ENCODE data around the gene TTBK2.
"Not testable (repeated sequence)": the region's sequence is repeated elsewhere in the genome, so short reads cannot be mapped to it uniquely, and the experiment has no call there.

The TTBK2 gene

DNA sequence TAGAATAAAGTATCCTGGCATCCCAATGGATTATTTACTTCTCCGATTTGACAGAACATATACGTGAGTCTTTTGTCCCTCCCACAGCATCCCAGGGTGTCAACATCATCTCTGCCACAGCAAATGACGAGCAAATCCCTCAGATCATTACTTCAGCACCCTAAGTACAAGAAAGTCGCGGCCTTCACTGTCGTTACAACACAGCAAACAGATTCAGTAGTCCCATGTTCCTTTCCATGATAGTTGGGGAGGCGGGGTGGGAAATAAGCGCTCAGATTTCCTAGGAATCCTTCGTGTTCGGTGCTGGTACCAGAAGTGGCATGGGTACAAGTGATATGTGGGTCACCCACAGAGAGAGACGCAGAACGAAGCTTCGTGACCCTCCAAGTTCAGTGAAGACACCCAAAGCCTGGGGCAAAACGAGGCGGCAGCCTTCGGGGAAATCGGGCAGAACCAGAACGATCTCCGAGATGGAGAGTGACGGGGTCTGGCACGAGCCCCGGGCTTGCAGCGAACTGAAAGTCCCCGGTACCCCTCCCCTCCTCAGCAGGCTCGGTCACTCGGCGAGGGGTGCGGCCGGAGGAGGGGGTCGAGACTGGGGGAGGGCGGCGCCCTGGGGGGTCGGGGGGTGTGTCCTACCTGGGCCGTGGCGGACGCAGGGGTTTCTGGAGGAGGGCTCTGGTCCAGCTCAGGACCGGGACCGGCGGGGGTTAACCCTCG lies 619 bp downstream of the TTBK2 start:
- Mint-ChIP-seq H3K4me3 (peak overlapping the region; percentile 96), H3K27ac (peak overlapping the region; percentile 85), H3K4me1 (peaks cover 24% of the 10 kb centered on the region), H3K9me3 (no peaks in the 10 kb centered on the region), H3K36me3 (no peaks in the 10 kb centered on the region), H3K27me3 (no peaks in the 10 kb centered on the region)
- DNase-seq (ENCODE audit: low spot score in 2 of 2) (peak; percentile 5 to 38), ATAC-seq (ENCODE audit: low read depth) (peak; percentile 6)

DNA sequence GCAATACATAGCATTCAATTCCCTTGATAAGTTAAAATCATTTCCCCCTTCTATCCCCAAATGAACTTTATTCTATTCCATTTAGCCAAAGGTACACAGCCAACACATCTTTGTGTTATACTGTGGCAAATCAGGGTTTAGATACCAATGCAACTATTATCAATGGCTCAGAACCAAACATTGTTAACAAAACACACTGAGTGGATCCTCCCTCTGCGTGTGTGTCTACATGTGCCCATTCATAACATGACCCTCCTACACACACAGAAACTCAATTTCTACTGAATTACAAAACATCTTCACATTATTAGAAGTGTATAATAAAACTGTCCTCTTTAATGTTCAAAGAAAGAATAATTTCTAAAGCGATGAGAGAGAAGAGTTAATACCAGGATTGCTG lies 1.3 kb downstream of the TTBK2 start:
- ATAC-seq (ENCODE audit: low read depth) (no peak), DNase-seq (ENCODE audit: low spot score in 2 of 2) (no peak)
- Mint-ChIP-seq H3K27ac (peak overlapping the region; percentile 85), H3K4me3 (peak overlapping the region; percentile 96), H3K27me3 (no peaks in the 10 kb centered on the region), H3K9me3 (no peaks in the 10 kb centered on the region), H3K4me1 (peaks cover 29% of the 10 kb centered on the region), H3K36me3 (no peaks in the 10 kb centered on the region)

DNA sequence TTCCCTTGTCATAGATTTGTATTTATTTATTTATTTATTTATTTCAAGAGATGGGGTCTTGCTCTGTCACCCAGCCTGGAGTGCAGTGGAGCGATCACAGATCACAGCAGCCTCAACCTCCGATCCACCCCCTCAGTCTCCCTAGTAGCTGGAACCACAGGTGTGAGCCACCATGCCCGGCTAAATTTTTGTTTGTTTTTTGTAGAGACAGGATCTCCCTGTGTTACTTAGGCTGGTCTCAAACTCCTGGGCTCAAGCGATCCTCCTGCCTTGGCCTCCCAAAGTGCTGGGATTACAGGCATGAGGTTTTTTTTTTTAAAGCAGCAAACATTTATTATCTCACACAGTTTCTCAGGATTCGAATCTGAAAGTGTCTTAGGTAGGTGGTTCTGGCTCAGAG lies 2.5 kb downstream of the TTBK2 start:
- peaks cover 32% of the 10 kb centered on the region for H3K4me1 Mint-ChIP-seq
- DNase-seq (ENCODE audit: low spot score in 2 of 2) (no peak), ATAC-seq (ENCODE audit: low read depth) (no peak)
- H3K27ac Mint-ChIP-seq, result no peak overlapping the region
- no peaks in the 10 kb centered on the region for H3K9me3 Mint-ChIP-seq
- H3K4me3 Mint-ChIP-seq, result no peak overlapping the region
- no peaks in the 10 kb centered on the region for H3K36me3 Mint-ChIP-seq
- H3K27me3 Mint-ChIP-seq, result no peaks in the 10 kb centered on the region

DNA sequence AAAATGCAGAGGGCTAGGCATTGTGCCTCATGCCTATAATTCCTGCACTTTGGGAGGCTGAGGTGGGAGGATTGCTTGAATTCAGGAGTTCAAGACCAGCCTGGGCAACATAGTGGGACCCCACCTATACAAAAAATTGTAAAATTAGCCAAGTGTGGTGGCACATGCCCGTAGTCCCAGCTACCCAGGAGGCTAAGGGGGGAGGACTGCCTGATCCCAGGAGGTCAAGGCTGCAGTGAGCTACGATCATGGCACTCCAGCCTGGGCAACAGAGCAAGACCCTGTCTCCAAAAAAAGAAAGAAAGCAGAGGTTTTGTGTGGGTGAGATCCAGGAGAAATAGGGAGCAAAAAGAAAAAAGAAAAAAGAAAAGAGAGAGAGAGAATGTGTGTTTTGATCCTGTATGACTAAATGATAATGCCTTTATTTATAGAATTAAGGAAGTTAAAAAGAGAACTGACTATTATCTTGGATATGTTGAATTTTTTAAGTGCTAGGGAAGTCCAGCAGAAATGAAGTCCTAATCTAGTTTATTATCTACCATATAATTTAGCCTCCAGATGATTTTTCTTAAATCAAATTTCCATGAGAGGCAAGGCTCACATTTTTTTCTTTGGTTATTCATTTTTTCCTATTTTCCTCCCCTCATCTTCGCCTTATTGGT lies 4.8 kb downstream of the TTBK2 start:
- no peak overlapping the region for H3K27ac Mint-ChIP-seq
- H3K27me3 Mint-ChIP-seq, result no peaks in the 10 kb centered on the region
- H3K4me3 Mint-ChIP-seq, result no peak overlapping the region
- H3K36me3 Mint-ChIP-seq, result no peaks in the 10 kb centered on the region
- ATAC-seq (ENCODE audit: low read depth), result no peak
- DNase-seq (ENCODE audit: low spot score in 2 of 2), result no peak
- no peaks in the 10 kb centered on the region for H3K9me3 Mint-ChIP-seq
- peaks cover 34% of the 10 kb centered on the region for H3K4me1 Mint-ChIP-seq

DNA sequence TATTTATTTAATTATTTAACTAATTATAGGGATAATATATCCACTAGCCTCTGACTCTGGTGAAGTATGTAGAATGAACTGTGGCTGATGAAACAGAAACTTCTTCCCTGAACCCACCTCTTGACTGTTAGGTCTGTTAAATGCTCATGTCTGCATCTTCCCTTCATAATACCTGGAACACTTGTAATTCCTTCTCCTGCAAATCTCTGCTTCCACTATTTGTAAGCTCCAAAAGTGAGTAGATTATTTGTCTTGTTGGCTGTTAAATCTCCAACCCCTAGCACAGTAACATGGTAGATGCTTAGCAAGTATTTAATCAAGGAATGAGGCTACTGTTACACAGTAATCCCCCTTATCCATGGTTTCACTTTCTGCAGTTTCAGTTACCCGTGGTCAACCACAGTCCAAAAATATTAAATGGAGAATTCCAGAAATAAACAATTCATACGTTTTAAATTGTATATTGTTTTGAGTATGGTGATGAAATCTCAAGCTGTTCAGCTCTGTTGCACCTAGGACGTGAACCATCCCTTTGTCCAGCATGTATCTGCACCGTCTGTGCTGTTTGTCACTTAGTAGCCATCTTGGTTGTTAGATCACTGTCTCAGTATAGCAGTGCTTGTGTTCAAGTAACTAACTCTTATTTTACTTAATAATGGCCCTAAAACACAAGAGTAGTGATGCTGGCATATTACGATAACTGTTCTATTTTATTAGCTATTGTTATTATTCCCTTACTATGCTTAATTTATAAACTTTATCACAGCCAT lies 5.7 kb downstream of the TTBK2 start:
- H3K9me3 Mint-ChIP-seq, result no peaks in the 10 kb centered on the region
- H3K4me3 Mint-ChIP-seq, result no peak overlapping the region
- H3K36me3 Mint-ChIP-seq, result no peaks in the 10 kb centered on the region
- ATAC-seq (ENCODE audit: low read depth), result no peak
- no peak overlapping the region for H3K27ac Mint-ChIP-seq
- H3K27me3 Mint-ChIP-seq, result no peaks in the 10 kb centered on the region
- H3K4me1 Mint-ChIP-seq, result peaks cover 33% of the 10 kb centered on the region
- DNase-seq (ENCODE audit: low spot score in 2 of 2), result no peak

DNA sequence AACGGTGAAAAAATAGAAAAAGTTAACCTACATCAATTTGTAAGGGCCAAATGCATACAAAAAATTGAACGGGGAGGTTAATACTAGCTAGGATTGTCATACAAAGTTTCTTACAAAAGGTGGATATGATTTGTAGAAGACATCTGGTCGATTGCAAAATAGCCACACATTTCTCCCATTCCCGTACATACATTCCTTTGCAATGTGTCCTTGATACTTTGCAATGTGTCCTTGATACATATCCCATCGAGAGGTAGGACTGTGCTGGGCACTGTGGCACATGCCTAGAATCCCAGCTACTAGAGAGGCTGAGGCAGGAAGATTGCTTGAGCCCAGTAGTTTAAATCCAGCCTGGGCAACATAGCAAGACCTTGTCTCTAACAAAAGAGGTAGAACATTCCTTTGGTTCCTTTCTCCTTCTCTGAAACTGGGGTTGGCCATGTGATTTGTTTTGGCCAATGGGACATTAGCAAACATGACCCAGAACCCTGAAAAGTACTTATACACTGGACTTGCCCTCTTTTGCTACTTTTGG lies 9.5 kb downstream of the TTBK2 start:
- Mint-ChIP-seq H3K4me3 (no peak overlapping the region), H3K4me1 (peaks cover 34% of the 10 kb centered on the region), H3K36me3 (peaks cover 2% of the 10 kb centered on the region), H3K9me3 (no peaks in the 10 kb centered on the region), H3K27ac (no peak overlapping the region), H3K27me3 (no peaks in the 10 kb centered on the region)
- no peak for ATAC-seq (ENCODE audit: low read depth)
- no peak for DNase-seq (ENCODE audit: low spot score in 2 of 2)

DNA sequence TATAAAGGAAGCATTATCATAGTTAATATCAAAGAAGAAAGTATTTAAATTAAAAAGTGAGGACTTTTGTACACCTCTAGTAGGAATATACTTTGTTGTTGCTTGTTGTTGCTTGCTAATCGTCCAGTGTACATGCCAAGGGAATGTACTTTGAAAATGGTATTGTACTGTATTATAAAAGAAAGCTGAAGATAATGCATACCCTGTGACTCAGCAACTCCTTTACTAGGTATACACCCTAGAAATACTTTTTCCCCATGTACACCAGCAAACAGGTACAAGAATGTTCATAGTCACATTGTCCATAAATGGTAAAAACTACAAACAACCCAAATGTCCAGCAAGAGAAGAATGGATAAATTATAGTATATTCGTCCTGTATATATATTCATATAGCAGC lies 12.0 kb downstream of the TTBK2 start:
- Mint-ChIP-seq H3K27ac (no peak overlapping the region), H3K4me1 (peaks cover 24% of the 10 kb centered on the region), H3K9me3 (no peaks in the 10 kb centered on the region), H3K36me3 (peaks cover 2% of the 10 kb centered on the region), H3K27me3 (no peaks in the 10 kb centered on the region), H3K4me3 (no peak overlapping the region)
- DNase-seq (ENCODE audit: low spot score in 2 of 2) (no peak), ATAC-seq (ENCODE audit: low read depth) (no peak)

DNA sequence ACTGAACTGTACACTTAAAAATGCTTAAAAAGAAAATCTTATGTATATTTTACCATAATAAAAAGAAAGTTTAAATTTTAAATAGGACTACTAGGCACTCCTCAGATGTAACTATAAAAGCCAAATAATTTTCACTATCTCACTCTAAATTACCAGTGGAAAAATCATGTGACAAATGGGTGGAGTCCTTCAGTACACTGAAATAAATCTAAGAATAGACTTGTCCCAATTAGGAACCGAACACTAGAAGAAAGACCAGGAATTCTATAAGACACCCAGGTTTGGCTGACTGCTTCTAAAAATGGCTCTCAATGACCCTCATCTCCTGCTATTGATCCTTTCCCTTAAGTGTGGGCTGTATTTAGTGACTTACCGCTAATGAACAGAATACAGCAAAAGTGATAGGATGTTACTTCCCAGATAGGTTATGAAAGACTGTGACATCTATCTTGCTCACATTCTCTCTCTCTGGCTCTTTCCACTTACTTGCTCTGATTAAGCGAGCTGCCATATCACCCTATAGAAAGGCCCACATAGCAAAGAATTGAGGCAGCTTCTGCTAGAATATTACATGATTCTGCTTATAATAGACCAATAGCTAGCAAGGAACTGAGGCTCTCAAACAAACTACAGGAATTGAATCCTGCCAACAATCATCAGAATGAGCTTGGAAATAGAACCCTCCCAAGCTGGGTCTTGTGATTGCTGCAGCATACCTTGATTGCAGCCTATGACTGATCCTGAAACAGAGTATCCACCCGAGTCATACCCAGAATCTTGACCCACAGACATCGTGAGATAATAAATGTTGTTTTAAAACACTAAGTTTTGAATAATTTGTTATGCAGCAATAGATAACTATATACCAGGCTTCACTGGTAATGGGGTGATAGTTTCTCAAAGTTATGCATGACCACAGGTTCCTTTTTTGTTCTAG lies 16.9 kb downstream of the TTBK2 start:
- H3K4me1 Mint-ChIP-seq, result peaks cover 12% of the 10 kb centered on the region
- DNase-seq (ENCODE audit: low spot score in 2 of 2), result no peak
- H3K27ac Mint-ChIP-seq, result no peak overlapping the region
- H3K27me3 Mint-ChIP-seq, result no peaks in the 10 kb centered on the region
- no peak for ATAC-seq (ENCODE audit: low read depth)
- H3K36me3 Mint-ChIP-seq, result peaks cover 2% of the 10 kb centered on the region
- H3K9me3 Mint-ChIP-seq, result no peaks in the 10 kb centered on the region
- H3K4me3 Mint-ChIP-seq, result no peak overlapping the region

DNA sequence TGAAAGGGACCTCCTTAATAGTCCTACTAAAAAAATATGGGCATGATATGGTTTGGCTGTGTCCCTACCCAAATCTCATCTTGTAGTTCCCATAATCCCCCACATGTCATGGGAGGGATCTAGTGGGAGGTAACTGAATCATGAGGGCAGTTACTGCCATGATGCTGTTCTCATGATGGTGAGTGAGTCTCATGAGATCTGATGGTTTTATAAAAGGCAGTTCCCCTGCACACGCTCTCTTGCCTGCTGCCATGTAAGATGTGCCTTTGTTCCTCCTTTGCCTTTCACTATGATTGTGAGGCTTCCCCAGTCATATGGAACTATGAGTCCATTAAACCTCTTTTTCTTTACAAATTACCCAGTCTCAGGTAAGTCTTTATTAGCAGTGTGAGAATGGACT lies 26.7 kb downstream of the TTBK2 start:
- peaks cover 13% of the 10 kb centered on the region for H3K36me3 Mint-ChIP-seq

DNA sequence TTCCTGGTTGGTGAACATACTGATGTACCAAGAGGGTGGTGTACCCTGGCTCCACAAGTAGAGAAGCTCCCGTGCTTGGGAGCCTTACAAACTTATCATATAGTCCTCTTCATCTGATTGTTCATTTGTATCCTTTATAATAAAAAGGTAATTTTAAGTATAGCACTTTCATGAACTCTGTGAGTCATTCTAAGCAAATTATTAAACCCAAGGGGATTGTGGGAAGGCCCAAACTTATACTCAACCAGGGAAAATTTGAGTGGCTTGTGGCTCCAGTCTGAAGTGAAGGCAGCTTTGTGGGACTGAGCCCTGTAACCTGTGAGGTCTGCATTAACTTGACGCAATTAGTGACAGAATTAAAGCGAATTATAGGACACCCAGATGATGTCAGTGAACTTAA lies 29.0 kb downstream of the TTBK2 start:
- peaks cover 8% of the 10 kb centered on the region for H3K4me1 Mint-ChIP-seq
- H3K9me3 Mint-ChIP-seq, result peaks cover 2% of the 10 kb centered on the region
- H3K36me3 Mint-ChIP-seq, result peaks cover 12% of the 10 kb centered on the region
- H3K27ac Mint-ChIP-seq, result no peak overlapping the region
- H3K4me3 Mint-ChIP-seq, result no peak overlapping the region
- no peaks in the 10 kb centered on the region for H3K27me3 Mint-ChIP-seq
- DNase-seq (ENCODE audit: low spot score in 2 of 2) (no peak), ATAC-seq (ENCODE audit: low read depth) (peak; percentile 32)

More for the DNA sequence above, 26.7 kb downstream of the TTBK2 start:
- H3K27me3 Mint-ChIP-seq; DNase-seq (ENCODE audit: low spot score in 2 of 2); H3K4me1 Mint-ChIP-seq; H3K27ac Mint-ChIP-seq; ATAC-seq (ENCODE audit: low read depth); H3K4me3 Mint-ChIP-seq; H3K9me3 Mint-ChIP-seq: not testable (repeated sequence)

DNA sequence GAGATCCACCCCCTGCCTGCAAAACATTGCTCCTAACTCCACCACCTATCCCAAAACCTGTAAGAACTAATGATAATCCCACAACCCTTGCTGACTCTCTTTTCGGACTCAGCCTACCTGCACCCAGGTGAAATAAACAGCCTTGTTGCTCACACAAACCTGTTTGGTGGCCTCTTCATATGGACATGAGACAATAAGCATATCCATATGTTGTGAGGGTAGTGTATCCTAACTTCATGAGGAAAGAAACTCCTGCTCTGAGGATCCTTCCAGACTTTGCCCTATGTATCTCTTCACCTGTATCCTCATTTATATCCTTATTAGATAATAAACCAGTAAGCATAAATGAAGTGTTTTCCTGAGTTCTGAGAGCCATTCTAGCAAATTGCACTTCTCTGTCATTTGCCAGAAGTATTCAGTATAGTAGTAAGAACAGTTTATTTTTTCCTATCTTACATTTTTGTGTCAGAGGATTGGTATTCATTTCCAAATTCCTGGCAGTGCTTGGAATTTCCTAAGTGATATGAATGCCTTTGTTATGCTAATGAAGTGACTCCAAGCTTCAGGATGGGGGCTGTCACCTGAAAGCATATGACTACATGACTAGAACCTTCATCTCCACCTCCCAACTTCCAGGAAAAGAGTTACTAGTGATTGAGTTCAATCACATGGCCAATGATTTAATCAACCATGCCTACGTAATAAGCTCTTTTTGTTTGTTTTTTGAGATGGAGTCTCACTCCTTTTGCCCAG lies 30.2 kb downstream of the TTBK2 start:
- Mint-ChIP-seq H3K36me3 (peaks cover 20% of the 10 kb centered on the region), H3K9me3 (peaks cover 12% of the 10 kb centered on the region), H3K4me1 (peaks cover 11% of the 10 kb centered on the region), H3K27me3 (no peaks in the 10 kb centered on the region), H3K4me3 (no peak overlapping the region), H3K27ac (no peak overlapping the region)
- ATAC-seq (ENCODE audit: low read depth) (no peak), DNase-seq (ENCODE audit: low spot score in 2 of 2) (no peak)

DNA sequence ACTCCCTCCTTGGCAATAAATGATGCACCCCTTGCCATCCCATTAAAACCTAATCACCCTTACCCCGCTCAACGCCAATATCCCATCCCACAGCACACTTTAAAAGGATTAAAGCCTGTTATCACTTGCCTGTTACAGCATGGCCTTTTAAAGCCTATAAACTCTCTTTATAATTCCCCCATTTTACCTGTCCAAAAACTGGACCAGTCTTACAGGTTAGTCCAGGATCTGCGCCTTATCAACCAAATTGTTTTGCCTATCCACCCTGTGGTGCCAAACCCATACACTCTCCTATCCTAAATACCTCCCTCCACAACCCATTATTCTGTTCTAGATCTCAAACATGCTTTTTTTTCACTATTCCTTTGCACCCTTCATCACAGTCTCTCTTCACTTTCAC lies 33.2 kb downstream of the TTBK2 start:
- peaks cover 25% of the 10 kb centered on the region for H3K36me3 Mint-ChIP-seq
- not testable (repeated sequence) for H3K27me3 Mint-ChIP-seq

DNA sequence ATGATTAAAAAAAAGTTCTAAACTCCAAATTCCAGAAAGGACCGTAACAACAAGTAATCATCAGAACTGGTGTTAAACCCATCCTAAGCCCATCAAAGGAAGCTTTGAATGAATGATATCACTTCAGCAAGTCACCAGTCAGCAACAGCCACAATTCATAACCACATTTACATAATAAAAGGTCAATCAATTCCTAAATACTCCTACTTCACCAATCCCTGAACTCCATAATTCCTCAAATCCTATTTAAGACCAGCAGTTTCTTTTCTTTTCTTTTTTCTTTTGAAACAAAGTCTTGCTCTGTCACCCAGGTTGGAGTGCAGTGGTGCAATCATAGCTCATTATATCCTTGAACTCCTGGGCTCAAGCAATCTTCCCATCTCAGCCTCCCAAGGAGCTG lies 40.5 kb downstream of the TTBK2 start:
- ATAC-seq (ENCODE audit: low read depth) (no peak), DNase-seq (ENCODE audit: low spot score in 2 of 2) (no peak)
- Mint-ChIP-seq H3K27ac (no peak overlapping the region), H3K36me3 (peaks cover 18% of the 10 kb centered on the region), H3K27me3 (no peaks in the 10 kb centered on the region), H3K4me3 (no peak overlapping the region), H3K4me1 (peaks cover 3% of the 10 kb centered on the region), H3K9me3 (peaks cover 5% of the 10 kb centered on the region)

More for the DNA sequence above, 33.2 kb downstream of the TTBK2 start:
- Mint-ChIP-seq H3K4me1 (peaks cover 12% of the 10 kb centered on the region), H3K9me3 (peaks cover 17% of the 10 kb centered on the region)
- not testable (repeated sequence) for H3K4me3 Mint-ChIP-seq; DNase-seq (ENCODE audit: low spot score in 2 of 2); ATAC-seq (ENCODE audit: low read depth); H3K27ac Mint-ChIP-seq
